Suprapubic skin (tissue), 4 donors: Measurements from ENCODE around the gene SV2A. TPM values are rescaled to one million over a fixed set of nuclear protein-coding genes. Genes with fewer than 3 reads are reported as not detected.

Experiments used
- DNase-seq, 2 donors: peaks; one replicate each; pipeline ENCODE4 v3.0.0-alpha.2; 2019; ENCODE audit warnings: low spot score in 2 of 2
- H3K27ac ChIP-seq: fragments of 200-600 bp; sonication (generic); one replicate; pipeline ENCODE4 v1.5.1; 2019
- H3K27me3 ChIP-seq: fragments of 200-600 bp; sonication (generic); one replicate; pipeline ENCODE4 v1.5.1; 2019
- H3K36me3 ChIP-seq: fragments of 200-600 bp; sonication (generic); one replicate; pipeline ENCODE4 v1.5.1; 2019
- H3K4me1 ChIP-seq: fragments of 200-600 bp; sonication (generic); one replicate; pipeline ENCODE4 v1.5.1; 2019
- H3K4me3 ChIP-seq: fragments of 200-600 bp; sonication (generic); one replicate; pipeline ENCODE4 v1.5.1; 2019; ENCODE audit warnings: mild to moderate bottlenecking
- H3K9me3 ChIP-seq: fragments of 200-600 bp; sonication (generic); one replicate; pipeline ENCODE4 v1.5.1; 2019
- EP300 ChIP-seq: sonication (generic); formaldehyde crosslinking; IDR thresholded peaks from one replicate; pipeline ENCODE4 v1.6.1; 2017; ENCODE audit warnings: antibody characterized with exemption
- POLR2A ChIP-seq, 2 donors: fragments of 450-650 bp; IDR thresholded peaks; one replicate each; pipeline ENCODE4 v1.6.1; 2017; ENCODE audit warnings: antibody characterized with exemption in 2 of 2, mild to moderate bottlenecking in 2 of 2, moderate library complexity in 2 of 2
- POLR2AphosphoS5 ChIP-seq, 3 donors: sonication (generic); formaldehyde crosslinking; IDR thresholded peaks; one replicate each; pipeline ENCODE4 v1.6.1; 2017; ENCODE audit warnings: antibody characterized with exemption in 3 of 3
- WGBS: methylation state at CpG from one replicate; pipeline ENCODE4 v1.1.5; 2018; 5-methylcytosine and 5-hydroxymethylcytosine counted together
- total RNA-seq, 4 donors: library from RNA; depleted of rRNA; stranded (reverse); fragments of >200 nt; gene quantifications; one replicate each; pipeline ENCODE4 v1.1.0, GENCODE V29; 2016
- TF ChIP-seq, protein P1 (sequence below), 2 donors: fragments of 200-600 bp in 1 of 2; fragments of 450-650 bp in 1 of 2; sonication (generic) in 1 of 2; IDR thresholded peaks; one replicate each; pipeline ENCODE4 v1.5.1; 2016 to 2019; ENCODE audit warnings: antibody characterized with exemption in 2 of 2, mild to moderate bottlenecking in 1 of 2, moderate library complexity in 1 of 2

SV2A gene
- total RNA-seq, 4 donors from 2014 or later: 0.48 to 1.3 (median 0.65) TPM

GRCh38 chr1:149884433-149885338 lies 33.0 kb downstream of the SV2A start:
- peak overlapping the region; percentile 85 for H3K4me3 ChIP-seq
- TF ChIP-seq POLR2AphosphoS5 (IDR thresholded peaks at IDR 0.05) (no peak), POLR2A (IDR thresholded peaks at IDR 0.05) (no peak), EP300 (no peak)
- TF ChIP-seq, protein P1, sequence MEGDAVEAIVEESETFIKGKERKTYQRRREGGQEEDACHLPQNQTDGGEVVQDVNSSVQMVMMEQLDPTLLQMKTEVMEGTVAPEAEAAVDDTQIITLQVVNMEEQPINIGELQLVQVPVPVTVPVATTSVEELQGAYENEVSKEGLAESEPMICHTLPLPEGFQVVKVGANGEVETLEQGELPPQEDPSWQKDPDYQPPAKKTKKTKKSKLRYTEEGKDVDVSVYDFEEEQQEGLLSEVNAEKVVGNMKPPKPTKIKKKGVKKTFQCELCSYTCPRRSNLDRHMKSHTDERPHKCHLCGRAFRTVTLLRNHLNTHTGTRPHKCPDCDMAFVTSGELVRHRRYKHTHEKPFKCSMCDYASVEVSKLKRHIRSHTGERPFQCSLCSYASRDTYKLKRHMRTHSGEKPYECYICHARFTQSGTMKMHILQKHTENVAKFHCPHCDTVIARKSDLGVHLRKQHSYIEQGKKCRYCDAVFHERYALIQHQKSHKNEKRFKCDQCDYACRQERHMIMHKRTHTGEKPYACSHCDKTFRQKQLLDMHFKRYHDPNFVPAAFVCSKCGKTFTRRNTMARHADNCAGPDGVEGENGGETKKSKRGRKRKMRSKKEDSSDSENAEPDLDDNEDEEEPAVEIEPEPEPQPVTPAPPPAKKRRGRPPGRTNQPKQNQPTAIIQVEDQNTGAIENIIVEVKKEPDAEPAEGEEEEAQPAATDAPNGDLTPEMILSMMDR (IDR thresholded peaks at IDR 0.05): no peak
- peak overlapping the region; percentile 100 for H3K27ac ChIP-seq
- WGBS: 4% methylated on average over 9 of the region's 9 CpGs
- no peaks in the 10 kb centered on the region for H3K27me3 ChIP-seq
- no peaks in the 10 kb centered on the region for H3K9me3 ChIP-seq
- DNase-seq: no peak
- no peaks in the 10 kb centered on the region for H3K36me3 ChIP-seq
- H3K4me1 ChIP-seq: peaks cover 34% of the 10 kb centered on the region

- Histone ChIP-seq H3K4me3 (peak overlapping the region; percentile 85), H3K27me3 (no peaks in the 10 kb centered on the region), H3K4me1 (peaks cover 25% of the 10 kb centered on the region), H3K9me3 (no peaks in the 10 kb centered on the region), H3K36me3 (no peaks in the 10 kb centered on the region), H3K27ac (no peak overlapping the region)
- TF ChIP-seq POLR2AphosphoS5 (IDR thresholded peaks at IDR 0.05) (no peak), POLR2A (IDR thresholded peaks at IDR 0.05) (no peak), EP300 (no peak)
- TF ChIP-seq, protein P1 (IDR thresholded peaks at IDR 0.05): no peak
- 73% methylated on average over 3 of the region's 3 CpGs for WGBS
- no peak for DNase-seq
Measured at GRCh38 chr1:149883598-149884247, 33.9 kb downstream of the SV2A start.

DNA sequence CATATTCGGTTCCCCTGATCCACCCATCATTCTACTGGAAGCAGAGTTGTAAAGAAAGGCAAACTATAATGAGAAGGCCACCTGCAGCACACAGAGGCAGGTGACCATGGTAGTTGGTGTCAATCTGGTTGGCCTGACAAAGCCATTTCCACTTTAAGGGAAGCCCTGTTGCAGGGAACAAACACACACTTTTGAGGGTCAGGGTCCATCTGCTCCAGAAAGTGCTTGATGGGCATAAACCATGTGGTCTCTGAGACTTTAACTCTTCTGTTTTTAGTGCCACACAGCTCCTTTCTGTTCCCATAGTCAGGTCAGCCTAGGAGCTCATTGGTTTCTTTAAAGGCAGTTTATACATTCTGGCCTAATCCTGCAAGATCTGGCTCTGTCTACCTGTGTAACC lies 35.8 kb downstream of the SV2A start:
- TF ChIP-seq POLR2AphosphoS5 (IDR thresholded peaks at IDR 0.05) (no peak), EP300 (no peak), POLR2A (IDR thresholded peaks at IDR 0.05) (no peak)
- TF ChIP-seq, protein P1 (IDR thresholded peaks at IDR 0.05): no peak
- Histone ChIP-seq H3K27ac (no peak overlapping the region), H3K9me3 (no peaks in the 10 kb centered on the region), H3K27me3 (no peaks in the 10 kb centered on the region), H3K4me1 (peaks cover 23% of the 10 kb centered on the region), H3K36me3 (no peaks in the 10 kb centered on the region), H3K4me3 (no peak overlapping the region)
- DNase-seq: no peak
- WGBS: 100% methylated on average over 1 of the region's 1 CpG

GRCh38 chr1:149879556-149879955 lies 38.1 kb downstream of the SV2A start:
- Histone ChIP-seq H3K4me3 (no peak overlapping the region), H3K27me3 (no peaks in the 10 kb centered on the region), H3K4me1 (peaks cover 12% of the 10 kb centered on the region), H3K27ac (no peak overlapping the region), H3K9me3 (no peaks in the 10 kb centered on the region), H3K36me3 (no peaks in the 10 kb centered on the region)
- TF ChIP-seq EP300: no peak
- TF ChIP-seq POLR2A (IDR thresholded peaks at IDR 0.05): no peak
- no peak for TF ChIP-seq POLR2AphosphoS5 (IDR thresholded peaks at IDR 0.05)
- TF ChIP-seq, protein P1 (IDR thresholded peaks at IDR 0.05): no peak
- no peak for DNase-seq
- WGBS: 100% methylated on average over 1 of the region's 1 CpG
